NCI-H2227 (cell line): ENCODE measurements around the gene ZC3H10.
"Not testable (repeated sequence)": the region's sequence is repeated elsewhere in the genome, so short reads cannot be mapped to it uniquely, and the experiment has no call there.

Source experiments
- DNase-seq: peaks from one replicate; lab custom pipeline; 2025; ENCODE audit not compliant: unreplicated experiment; lab: John Stamatoyannopoulos, UW

ZC3H10 gene

GRCh38 chr12:56101045-56101444, 17.0 kb upstream of the ZC3H10 start:
- DNase-seq = no peak

GRCh38 chr12:56102683-56103065, 15.4 kb upstream of the ZC3H10 start:
- DNase-seq = no peak

GRCh38 chr12:56103066-56103711, 14.9 kb upstream of the ZC3H10 start:
- DNase-seq = no peak

- no peak for DNase-seq
Measured at GRCh38 chr12:56103823-56104108, 14.3 kb upstream of the ZC3H10 start.

GRCh38 chr12:56104109-56104814, 13.8 kb upstream of the ZC3H10 start, which contains the start of gene PA2G4:
Gene PA2G4, plus strand, starts transcription at chr12:56104559. Its CDS starts 179 bp downstream, at chr12:56104738.
- DNase-seq = peak; percentile 98

- no peak for DNase-seq
Measured at GRCh38 chr12:56104815-56105608, 13.1 kb upstream of the ZC3H10 start.

- DNase-seq = no peak
Measured at GRCh38 chr12:56105609-56105902, 12.5 kb upstream of the ZC3H10 start.

- DNase-seq = no peak
Measured at GRCh38 chr12:56107242-56107641, 10.8 kb upstream of the ZC3H10 start.

- no peak for DNase-seq
Measured at GRCh38 chr12:56110571-56110970, 7.5 kb upstream of the ZC3H10 start.

GRCh38 chr12:56114084-56114483, 4.0 kb upstream of the ZC3H10 start:
- no peak for DNase-seq

- DNase-seq = no peak
Measured at GRCh38 chr12:56115329-56115728, 2.7 kb upstream of the ZC3H10 start.

- DNase-seq = peak; percentile 93
Measured at GRCh38 chr12:56116267-56117081, 1.6 kb upstream of the ZC3H10 start, which contains the start of gene RPL41. Gene RPL41, plus strand, starts transcription at chr12:56116633.

GRCh38 chr12:56117082-56117706, 872 bp upstream of the ZC3H10 start:
- DNase-seq = not testable (repeated sequence)

- no peak for DNase-seq
Measured at GRCh38 chr12:56118688-56119357, 757 bp downstream of the ZC3H10 start.

- DNase-seq = peak; percentile 77
Measured at GRCh38 chr12:56119361-56119796, 1.3 kb downstream of the ZC3H10 start.

- DNase-seq = no peak
Measured at GRCh38 chr12:56120158-56120846, 2.2 kb downstream of the ZC3H10 start.

GRCh38 chr12:56121204-56121870, 3.3 kb downstream of the ZC3H10 start:
- no peak for DNase-seq

GRCh38 chr12:56122637-56123036, 4.6 kb downstream of the ZC3H10 start:
- DNase-seq = peak; percentile 12

GRCh38 chr12:56124133-56124532, 6.1 kb downstream of the ZC3H10 start:
- DNase-seq = no peak
